Measurements from ENCODE around the gene REEP6.

Gene REEP6

DNA sequence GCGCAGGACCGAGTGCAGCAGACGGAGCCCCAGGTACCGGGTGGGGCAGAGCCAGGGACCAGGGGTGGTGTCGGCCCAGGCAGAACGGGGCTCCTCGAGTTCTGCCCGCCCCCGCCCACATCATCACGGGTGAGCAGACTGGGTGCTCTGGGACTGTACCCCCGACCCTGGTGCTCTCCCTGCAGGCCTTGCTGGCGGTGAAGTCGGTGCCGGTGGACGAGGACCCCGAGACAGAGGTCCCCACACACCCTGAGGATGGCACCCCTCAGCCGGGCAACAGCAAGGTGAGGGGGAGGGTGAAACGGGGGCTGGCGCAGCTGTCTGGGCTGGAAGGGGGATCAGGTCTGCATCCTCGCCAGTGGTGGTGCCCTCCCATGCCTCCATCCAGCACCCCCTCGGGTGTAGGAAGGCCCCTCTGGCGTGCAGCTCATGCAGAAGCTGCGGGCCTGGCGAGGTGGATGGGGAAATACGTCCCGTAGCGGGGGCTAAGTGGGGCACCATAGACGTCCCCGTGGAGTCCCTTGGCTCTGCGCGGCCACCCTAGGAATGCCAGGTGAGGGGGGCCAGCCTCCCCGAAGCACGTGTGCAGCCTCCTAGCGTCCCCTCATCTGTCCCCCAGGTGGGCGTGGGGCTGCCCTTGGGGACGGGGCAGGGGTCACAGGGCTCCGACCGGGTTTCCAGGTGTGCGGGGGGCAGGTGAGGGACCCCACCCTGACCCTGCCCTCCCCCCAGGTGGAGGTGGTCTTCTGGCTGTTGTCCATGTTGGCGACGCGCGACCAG is 34.7 kb upstream of the REEP6 start:
- no peak for DNase-seq (ENCODE audit: low read depth in 2 of 2)

DNA sequence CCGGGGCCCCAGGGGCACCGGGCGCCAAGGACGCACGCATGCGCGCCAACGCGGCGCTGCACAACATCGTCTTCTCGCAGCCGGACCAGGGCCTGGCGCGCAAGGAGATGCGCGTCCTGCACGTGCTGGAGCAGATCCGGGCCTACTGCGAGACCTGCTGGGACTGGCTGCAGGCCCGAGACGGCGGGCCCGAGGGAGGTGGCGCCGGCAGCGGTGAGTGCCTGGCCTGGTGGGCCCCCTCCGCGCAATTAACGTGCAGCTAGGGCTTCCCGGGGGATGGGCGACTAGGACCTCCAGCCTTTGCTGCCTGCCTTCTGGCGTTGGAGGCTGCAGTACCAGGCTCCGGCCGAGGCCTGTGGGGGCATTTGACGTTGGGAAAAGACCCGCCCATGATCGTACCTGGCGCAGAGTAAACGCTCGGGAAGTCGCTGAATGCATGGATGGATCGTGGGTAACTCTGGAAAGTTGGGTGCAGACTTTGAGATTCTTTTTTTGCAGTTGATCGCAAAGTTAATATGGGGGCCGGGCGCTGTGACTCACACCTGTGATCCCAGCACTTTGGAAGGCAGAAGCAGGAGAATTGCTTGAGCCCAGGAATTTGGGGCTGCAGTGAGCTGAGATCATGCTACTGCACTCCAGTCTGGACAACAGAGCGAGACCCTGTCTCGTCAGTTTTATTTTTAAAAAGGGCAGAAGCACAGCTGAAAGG is 33.8 kb upstream of the REEP6 start:
- DNase-seq (ENCODE audit: low read depth in 2 of 2) = no peak

DNA sequence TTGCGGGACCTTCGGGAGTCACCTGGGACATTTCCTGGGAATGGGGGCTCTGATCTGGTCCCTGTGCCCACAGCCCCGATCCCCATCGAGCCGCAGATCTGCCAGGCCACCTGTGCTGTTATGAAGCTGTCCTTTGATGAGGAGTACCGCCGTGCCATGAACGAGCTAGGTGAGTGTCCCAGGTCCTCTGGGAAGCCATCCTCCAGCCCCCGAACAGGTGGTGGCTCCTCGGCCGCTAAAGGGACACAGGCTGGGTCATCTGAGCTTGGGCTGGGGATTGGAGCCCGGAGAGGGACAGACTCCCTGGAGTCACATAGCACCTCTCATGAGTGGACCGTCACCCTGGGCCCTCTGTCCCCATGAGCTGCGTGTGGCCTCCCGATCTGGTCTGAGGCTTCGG is 33.1 kb upstream of the REEP6 start:
- no peak for DNase-seq (ENCODE audit: low read depth in 2 of 2)

DNA sequence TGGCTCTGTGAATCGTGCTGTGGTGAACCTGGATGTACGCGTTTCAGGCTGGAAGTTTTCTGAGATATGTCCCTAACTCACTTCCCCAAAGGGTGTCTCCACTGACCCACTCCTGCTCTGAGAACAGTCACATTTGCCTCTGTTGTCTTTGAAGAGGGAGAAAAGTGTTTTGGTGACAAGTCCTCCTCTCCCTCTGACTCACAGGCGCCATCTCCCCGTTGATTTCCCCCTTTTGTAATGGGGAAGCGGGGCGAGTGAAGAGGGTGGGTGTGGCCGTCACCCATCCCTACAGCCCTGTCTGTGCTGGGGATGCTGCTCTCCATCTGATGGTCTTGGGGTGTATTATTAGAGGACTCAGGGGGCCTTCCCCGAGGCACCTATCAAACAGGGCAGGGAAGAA is 31.5 kb upstream of the REEP6 start:
- DNase-seq (ENCODE audit: low read depth in 2 of 2) = no peak

DNA sequence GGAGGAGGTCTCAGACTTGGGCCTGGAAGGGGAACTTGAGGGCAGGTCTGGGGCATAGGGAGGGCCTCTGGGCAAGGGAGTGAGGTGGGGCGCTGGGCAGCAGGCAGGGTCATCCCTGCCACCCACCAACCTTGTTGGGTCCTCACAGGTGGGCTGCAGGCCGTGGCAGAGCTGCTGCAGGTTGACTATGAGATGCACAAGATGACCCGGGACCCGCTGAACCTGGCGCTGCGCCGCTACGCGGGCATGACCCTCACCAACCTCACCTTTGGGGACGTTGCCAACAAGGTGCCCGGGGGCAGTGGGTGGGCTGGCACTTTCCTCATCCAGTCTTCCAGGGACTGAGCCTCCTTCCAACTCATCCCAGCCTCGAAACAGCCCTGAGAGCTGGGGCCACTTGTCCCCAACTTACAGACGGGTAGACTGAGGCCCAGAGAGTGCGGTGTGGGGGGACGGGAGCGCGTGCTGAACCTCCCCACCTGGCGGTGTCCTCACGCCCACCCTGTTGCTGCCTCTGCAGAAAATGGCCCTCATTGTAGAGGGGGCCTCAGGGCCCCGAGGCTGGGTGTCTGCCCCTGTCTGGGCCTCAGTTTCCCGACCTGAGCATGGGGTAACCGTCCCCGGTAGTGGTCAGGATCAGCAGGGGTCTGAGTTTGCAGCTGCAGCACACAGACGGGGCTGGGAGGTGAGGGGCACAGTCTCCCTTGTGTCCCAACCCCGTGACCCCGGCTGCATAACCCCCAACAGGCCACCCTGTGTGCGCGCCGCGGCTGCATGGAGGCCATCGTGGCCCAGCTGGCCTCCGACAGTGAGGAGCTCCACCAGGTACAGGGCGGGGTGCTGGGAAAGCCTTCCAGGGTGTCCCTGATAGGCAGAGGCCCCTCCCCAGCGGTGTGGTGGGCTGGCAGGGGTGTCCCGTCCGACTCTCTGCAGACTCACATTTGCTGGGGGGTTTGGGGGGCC is 30.7 kb upstream of the REEP6 start:
- no peak for DNase-seq (ENCODE audit: low read depth in 2 of 2)

DNA sequence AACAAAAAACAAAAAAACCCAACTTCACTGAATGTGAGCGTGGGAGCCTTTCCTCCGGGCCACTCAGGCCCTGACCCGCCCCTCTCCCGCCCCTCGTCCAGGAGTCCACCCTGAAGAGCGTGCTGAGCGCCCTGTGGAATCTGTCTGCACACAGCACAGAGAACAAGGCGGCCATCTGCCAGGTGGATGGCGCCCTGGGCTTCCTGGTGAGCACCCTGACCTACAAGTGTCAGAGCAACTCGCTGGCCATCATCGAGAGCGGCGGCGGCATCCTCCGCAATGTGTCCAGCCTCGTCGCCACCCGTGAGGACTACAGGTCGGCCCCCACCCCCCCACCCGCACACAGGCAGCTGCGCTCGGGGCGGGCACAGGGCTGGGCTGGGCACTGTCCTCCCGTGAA is 29.1 kb upstream of the REEP6 start:
- no peak for DNase-seq (ENCODE audit: low read depth in 2 of 2)

DNA sequence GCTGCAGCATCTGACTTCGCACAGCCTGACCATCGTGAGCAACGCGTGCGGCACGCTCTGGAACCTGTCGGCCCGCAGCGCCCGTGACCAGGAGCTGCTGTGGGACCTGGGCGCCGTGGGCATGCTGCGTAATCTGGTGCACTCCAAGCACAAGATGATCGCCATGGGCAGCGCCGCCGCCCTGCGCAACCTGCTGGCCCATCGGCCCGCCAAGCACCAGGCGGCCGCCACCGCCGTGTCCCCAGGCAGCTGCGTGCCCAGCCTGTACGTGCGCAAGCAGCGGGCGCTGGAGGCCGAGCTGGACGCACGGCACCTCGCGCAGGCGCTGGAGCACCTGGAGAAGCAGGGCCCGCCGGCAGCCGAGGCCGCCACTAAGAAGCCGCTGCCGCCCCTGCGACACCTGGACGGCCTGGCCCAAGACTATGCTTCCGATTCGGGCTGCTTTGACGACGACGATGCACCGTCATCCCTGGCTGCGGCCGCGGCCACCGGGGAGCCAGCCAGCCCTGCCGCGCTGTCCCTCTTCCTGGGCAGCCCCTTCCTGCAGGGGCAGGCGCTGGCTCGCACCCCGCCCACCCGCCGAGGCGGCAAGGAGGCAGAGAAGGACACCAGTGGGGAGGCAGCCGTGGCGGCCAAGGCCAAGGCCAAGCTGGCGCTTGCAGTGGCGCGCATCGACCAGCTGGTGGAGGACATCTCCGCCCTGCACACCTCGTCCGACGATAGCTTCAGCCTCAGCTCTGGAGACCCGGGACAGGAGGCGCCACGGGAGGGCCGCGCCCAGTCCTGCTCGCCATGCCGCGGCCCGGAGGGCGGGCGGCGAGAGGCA is 25.6 kb upstream of the REEP6 start:
- no peak for DNase-seq (ENCODE audit: low read depth in 2 of 2)

DNA sequence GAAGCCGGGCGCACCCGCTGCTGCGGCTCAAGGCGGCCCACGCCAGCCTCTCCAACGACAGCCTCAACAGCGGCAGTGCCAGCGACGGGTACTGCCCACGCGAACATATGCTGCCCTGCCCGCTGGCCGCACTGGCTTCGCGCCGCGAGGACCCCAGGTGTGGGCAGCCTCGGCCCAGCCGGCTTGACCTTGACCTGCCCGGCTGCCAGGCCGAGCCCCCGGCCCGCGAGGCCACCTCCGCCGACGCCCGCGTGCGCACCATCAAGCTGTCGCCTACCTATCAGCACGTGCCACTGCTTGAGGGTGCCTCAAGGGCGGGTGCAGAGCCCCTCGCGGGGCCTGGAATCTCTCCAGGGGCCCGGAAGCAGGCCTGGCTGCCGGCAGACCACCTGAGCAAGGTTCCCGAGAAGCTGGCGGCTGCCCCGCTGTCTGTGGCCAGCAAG is 24.9 kb upstream of the REEP6 start:
- DNase-seq (ENCODE audit: low read depth in 2 of 2) = no peak

DNA sequence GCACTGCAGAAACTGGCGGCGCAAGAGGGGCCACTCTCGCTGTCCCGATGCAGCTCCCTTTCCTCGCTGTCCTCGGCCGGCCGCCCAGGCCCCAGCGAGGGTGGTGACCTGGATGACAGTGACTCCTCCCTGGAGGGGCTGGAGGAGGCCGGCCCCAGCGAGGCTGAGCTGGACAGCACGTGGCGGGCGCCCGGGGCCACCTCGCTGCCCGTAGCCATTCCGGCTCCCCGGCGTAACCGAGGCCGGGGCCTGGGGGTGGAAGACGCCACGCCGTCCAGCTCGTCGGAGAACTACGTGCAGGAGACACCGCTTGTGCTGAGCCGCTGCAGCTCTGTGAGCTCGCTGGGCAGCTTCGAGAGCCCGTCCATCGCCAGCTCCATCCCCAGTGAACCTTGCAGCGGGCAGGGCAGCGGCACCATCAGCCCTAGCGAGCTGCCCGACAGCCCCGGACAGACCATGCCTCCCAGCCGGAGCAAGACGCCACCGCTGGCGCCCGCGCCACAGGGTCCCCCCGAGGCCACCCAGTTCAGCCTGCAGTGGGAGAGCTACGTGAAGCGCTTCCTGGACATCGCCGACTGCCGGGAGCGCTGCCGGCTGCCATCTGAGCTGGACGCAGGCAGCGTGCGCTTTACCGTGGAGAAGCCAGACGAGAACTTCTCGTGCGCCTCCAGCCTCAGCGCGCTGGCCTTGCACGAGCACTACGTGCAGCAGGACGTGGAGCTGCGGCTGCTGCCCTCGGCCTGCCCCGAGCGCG is 24.3 kb upstream of the REEP6 start:
- DNase-seq (ENCODE audit: low read depth in 2 of 2) = no peak

DNA sequence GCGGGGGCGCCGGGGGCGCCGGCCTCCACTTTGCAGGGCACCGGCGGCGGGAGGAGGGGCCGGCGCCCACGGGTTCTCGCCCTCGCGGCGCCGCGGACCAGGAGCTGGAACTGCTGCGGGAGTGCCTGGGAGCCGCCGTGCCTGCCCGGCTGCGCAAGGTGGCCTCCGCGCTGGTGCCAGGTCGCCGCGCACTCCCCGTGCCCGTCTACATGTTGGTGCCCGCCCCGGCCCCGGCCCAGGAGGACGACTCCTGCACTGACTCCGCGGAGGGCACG is 23.8 kb upstream of the REEP6 start:
- DNase-seq (ENCODE audit: low read depth in 2 of 2) = no peak

DNA sequence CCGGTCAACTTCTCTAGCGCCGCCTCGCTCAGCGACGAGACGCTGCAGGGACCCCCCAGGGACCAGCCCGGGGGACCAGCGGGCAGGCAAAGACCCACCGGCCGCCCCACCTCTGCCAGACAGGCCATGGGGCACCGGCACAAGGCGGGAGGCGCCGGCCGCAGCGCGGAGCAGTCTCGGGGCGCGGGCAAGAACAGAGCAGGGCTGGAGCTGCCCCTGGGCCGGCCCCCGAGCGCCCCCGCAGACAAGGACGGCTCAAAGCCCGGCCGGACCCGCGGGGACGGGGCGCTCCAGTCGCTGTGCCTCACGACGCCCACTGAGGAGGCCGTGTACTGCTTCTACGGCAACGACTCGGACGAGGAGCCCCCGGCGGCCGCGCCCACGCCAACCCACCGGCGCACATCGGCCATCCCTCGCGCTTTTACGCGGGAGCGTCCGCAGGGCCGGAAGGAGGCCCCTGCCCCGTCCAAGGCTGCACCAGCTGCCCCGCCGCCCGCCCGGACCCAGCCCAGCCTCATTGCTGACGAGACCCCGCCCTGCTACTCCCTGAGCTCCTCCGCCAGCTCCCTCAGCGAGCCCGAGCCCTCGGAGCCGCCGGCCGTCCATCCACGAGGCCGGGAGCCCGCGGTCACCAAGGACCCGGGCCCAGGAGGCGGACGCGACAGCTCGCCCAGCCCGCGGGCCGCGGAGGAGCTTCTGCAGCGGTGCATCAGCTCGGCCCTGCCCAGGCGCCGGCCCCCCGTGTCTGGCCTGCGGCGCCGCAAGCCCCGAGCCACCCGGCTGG is 23.3 kb upstream of the REEP6 start:
- no peak for DNase-seq (ENCODE audit: low read depth in 2 of 2)

DNA sequence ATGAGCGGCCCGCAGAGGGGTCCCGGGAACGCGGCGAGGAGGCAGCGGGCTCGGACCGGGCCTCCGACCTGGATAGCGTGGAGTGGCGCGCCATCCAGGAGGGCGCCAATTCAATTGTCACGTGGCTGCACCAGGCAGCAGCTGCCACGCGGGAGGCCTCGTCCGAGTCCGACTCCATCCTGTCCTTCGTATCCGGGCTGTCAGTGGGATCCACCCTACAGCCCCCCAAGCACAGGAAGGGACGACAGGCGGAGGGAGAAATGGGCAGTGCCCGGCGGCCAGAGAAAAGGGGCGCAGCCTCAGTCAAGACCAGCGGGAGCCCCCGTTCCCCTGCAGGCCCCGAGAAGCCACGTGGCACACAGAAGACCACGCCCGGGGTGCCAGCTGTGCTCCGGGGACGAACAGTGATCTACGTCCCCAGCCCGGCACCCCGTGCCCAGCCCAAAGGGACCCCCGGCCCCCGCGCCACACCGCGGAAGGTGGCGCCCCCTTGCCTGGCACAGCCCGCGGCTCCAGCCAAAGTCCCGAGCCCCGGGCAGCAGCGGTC is 22.6 kb upstream of the REEP6 start:
- no peak for DNase-seq (ENCODE audit: low read depth in 2 of 2)

DNA sequence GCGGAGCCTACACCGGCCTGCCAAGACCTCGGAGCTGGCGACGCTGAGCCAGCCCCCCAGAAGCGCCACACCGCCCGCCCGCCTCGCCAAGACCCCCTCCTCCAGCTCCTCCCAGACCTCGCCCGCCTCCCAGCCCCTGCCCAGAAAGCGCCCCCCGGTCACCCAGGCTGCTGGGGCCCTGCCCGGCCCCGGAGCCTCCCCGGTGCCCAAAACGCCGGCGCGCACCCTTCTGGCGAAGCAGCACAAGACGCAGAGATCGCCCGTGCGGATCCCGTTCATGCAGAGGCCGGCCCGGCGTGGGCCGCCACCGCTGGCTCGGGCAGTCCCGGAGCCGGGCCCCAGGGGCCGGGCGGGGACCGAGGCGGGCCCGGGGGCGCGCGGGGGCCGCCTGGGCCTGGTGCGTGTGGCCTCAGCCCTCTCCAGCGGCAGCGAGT is 22.1 kb upstream of the REEP6 start:
- DNase-seq (ENCODE audit: low read depth in 2 of 2) = no peak

DNA sequence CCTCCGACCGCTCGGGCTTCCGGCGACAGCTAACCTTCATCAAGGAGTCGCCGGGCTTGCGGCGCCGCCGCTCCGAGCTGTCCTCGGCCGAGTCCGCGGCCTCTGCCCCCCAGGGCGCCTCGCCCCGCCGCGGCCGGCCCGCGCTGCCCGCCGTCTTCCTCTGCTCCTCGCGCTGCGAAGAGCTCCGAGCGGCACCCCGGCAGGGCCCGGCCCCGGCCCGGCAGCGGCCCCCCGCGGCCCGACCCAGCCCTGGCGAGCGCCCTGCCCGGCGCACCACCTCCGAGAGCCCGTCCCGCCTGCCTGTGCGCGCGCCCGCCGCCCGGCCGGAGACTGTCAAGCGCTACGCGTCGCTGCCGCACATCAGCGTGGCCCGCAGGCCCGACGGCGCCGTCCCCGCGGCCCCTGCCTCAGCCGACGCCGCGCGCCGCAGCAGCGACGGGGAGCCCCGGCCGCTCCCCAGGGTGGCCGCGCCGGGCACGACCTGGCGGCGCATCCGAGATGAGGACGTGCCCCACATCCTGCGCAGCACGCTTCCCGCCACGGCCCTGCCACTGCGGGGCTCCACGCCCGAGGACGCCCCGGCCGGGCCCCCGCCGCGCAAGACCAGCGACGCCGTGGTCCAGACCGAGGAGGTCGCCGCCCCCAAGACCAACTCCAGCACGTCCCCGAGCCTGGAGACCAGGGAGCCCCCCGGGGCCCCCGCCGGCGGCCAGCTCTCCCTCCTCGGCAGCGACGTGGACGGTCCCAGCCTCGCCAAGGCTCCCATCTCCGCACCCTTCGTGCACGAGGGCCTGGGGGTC is 21.5 kb upstream of the REEP6 start:
- no peak for DNase-seq (ENCODE audit: low read depth in 2 of 2)

DNA sequence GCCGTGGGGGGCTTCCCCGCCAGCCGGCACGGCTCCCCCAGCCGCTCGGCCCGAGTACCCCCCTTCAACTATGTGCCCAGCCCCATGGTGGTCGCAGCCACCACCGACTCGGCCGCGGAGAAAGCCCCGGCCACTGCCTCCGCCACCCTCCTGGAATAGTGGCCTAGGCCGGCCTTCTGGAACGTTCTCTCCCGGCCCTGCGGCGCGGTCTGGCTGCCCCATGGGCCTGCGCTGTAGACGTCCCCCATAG is 21.0 kb upstream of the REEP6 start:
- DNase-seq (ENCODE audit: low read depth in 2 of 2) = no peak

DNA sequence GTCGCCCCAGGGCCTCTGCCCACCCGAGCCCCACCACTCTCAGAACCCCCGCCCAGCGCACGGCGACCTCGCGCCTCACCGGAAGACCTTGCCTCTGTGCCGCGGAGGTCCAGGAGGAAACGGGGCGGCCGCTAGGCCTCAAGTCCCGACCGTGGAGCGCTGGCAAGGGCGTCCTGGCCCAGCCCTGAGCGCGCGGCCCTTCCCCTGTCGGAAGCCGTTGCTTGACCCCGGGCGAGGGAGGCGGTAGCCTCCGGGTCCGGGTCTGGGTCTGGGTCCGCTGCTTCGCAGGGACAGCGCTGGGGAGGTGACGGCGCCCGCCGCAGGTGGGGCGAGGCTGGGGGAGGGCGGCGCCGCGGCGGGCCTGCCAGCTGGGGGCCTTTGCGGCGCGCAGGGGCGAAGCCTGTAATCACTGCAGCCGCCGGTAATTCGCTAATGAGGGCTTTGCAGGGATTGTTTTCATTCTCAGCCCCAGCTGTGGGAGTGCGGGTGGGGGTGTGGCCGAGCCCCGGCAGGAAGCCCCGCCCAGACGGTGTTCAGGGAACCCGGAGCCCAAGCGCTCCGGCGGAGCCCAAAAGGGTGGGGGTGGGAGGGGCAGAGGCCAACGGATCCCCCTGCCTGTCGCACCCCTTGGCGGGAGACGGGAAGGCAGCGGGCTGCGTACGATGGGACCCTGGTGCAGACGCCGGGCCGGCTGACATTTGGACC is 20.5 kb upstream of the REEP6 start:
- DNase-seq (ENCODE audit: low read depth in 2 of 2) = peak; percentile 39 to 50

DNA sequence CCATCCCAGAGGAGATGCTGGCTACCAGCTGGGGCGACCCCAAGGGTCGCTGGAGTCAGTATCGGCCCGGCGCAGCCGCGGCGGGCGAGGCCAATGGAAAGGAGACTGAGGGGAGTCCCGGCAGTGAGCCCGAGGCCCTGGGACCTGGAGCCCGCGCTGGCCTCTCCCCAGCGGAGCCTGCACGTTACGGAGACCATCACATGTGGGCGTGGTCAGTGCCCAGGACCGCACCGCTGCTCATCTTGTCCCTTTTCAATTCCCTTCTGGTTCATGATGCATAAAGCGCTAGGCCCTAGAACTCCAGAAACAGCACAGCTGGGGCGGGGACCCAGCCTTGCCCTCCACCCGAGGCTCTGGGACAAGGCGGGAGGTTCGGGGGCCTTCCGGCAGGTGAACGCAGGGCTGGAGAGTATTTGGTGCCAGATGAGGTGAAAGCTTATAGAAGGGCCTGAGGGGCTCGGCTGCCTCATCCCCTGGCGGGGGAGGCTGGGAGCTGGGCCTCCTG is 19.9 kb upstream of the REEP6 start:
- no peak for DNase-seq (ENCODE audit: low read depth in 2 of 2)

DNA sequence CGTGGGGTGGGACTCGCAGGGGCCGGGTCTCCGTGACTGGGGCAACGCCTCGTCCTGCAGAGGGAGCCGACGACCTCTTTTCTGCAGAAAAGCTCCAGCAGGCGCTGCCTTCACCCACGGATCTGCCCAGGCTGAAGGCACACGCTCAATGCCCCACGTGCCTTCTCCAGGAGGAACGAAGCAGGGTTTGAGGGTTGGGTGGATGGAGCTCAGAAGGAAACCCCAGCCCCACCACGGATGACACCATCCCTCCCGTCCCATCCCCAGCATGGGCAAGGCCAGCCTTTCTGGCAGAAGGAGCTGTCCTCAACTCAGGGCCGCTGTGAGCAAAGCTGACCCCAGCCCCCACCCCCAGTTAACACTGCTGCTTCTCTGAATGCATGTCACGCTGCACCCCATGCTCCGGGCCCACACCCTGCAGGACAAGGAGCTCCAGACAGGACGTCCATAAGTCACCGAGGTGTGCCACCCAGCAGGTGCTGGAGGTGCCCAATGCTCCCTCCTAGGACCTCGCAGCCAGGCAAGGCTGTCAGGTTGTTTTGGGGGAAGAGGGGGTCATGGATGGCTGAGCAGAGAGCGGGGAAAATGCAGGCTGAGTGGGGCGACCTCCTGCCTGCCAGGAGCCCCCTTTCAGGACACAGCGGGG is 19.3 kb upstream of the REEP6 start:
- DNase-seq (ENCODE audit: low read depth in 2 of 2) = no peak
